ENCODE measurements around the gene KCNE3. TPM values are rescaled to one million over a fixed set of nuclear protein-coding genes. Genes with fewer than 3 reads are reported as not detected.

KCNE3 gene
- total and polyA plus RNA-seq, 2 of the 13 experiments (the other 11 are each of a cell fraction or from before 2014, with no cell fraction given): 0.33 to 2.2 TPM

GRCh38 chr11:74462009-74462408 is 5.3 kb downstream of the KCNE3 start (continued):
- 0 out of 2 replicates have a peak, but pooled peaks have one; percentile 56 for TF ChIP-seq ZNF431 (CRISPR knock-in tag; IDR thresholded peaks at IDR 0.05; ENCODE audit: borderline replicate concordance, low read depth)
- no peak for TF ChIP-seq NFE2L1 (CRISPR knock-in tag; IDR thresholded peaks at IDR 0.05; ENCODE audit: borderline replicate concordance)
- TF ChIP-seq SOX13 (IDR thresholded peaks at IDR 0.05): no peak
- TF ChIP-seq SOX13 (CRISPR knock-in tag; conservative IDR thresholded peaks at IDR 0.05 in 1 of 2, IDR thresholded peaks at IDR 0.05 in 1 of 2): peak in 1 of 2 experiments; percentile 72; a peak in 2 of 4 replicates
- peak; percentile 62 for TF ChIP-seq FOXA3 (CRISPR knock-in tag; IDR thresholded peaks at IDR 0.05)
- TF ChIP-seq FOXM1 (CRISPR knock-in tag; IDR thresholded peaks at IDR 0.05): no peak
- TF ChIP-seq MAFG (CRISPR knock-in tag; IDR thresholded peaks at IDR 0.05): no peak
- TF ChIP-seq ZNF775 (CRISPR knock-in tag; IDR thresholded peaks at IDR 0.05; ENCODE audit: borderline replicate concordance): no peak
- TF ChIP-seq ZNF607 (CRISPR knock-in tag; IDR thresholded peaks at IDR 0.05; ENCODE audit: borderline replicate concordance): no peak
- peak; percentile 58; the same call in 1 of the 2 replicates for TF ChIP-seq ZNF670 (CRISPR knock-in tag; IDR thresholded peaks at IDR 0.05; ENCODE audit: borderline replicate concordance)
- TF ChIP-seq RBM22 (optimal IDR thresholded peaks at IDR 0.05; ENCODE audit: low read length): no peak
- TF ChIP-seq YEATS2 (CRISPR knock-in tag; IDR thresholded peaks at IDR 0.05; ENCODE audit: borderline replicate concordance): 0 out of 2 replicates have a peak, but pooled peaks have one; percentile 54
- TF ChIP-seq TAF15 (IDR thresholded peaks at IDR 0.05; ENCODE audit: low read depth, low read length, poor library complexity, severe bottlenecking): no peak
- TF ChIP-seq MTERF4 (CRISPR knock-in tag; IDR thresholded peaks at IDR 0.05): no peak
- no peak for TF ChIP-seq SETDB1 (CRISPR knock-in tag; IDR thresholded peaks at IDR 0.05; ENCODE audit: borderline replicate concordance)
- TF ChIP-seq MIER2 (CRISPR knock-in tag; IDR thresholded peaks at IDR 0.05): peak; percentile 90
- no peak for TF ChIP-seq ZNF841 (CRISPR knock-in tag; IDR thresholded peaks at IDR 0.05; ENCODE audit: borderline replicate concordance)
- no peak for TF ChIP-seq MAFK (conservative IDR thresholded peaks at IDR 0.05 in 1 of 2, IDR thresholded peaks at IDR 0.05 in 1 of 2; ENCODE audit: low read length in 2 of 2)
- no peak for TF ChIP-seq ZNF451 (CRISPR knock-in tag; IDR thresholded peaks at IDR 0.05)
- no peak for TF ChIP-seq ZSCAN30 (CRISPR knock-in tag; IDR thresholded peaks at IDR 0.05)
- TF ChIP-seq SP1 (IDR thresholded peaks at IDR 0.05): no peak
- TF ChIP-seq SP1 (CRISPR knock-in tag; IDR thresholded peaks at IDR 0.05): peak; percentile 57; the same call in 1 of the 2 replicates
- peak; percentile 86 for TF ChIP-seq TARDBP (CRISPR knock-in tag; IDR thresholded peaks at IDR 0.05)
- peak in 1 of 2 experiments; percentile 51; a peak in 1 of 4 replicates for TF ChIP-seq EP300 (IDR thresholded peaks at IDR 0.05; ENCODE audit: low read depth in 2 of 2, low read length in 2 of 2)
- no peak; the same call in 1 of the 2 replicates for TF ChIP-seq EP300 (CRISPR knock-in tag; IDR thresholded peaks at IDR 0.05; ENCODE audit: borderline replicate concordance)
- 0 out of 2 replicates have a peak, but pooled peaks have one; percentile 32 for TF ChIP-seq ZKSCAN8 (CRISPR knock-in tag; IDR thresholded peaks at IDR 0.05; ENCODE audit: borderline replicate concordance)
- TF ChIP-seq, protein P1, sequence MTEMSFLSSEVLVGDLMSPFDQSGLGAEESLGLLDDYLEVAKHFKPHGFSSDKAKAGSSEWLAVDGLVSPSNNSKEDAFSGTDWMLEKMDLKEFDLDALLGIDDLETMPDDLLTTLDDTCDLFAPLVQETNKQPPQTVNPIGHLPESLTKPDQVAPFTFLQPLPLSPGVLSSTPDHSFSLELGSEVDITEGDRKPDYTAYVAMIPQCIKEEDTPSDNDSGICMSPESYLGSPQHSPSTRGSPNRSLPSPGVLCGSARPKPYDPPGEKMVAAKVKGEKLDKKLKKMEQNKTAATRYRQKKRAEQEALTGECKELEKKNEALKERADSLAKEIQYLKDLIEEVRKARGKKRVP (CRISPR knock-in tag; IDR thresholded peaks at IDR 0.05): peak in 1 of 2 experiments; percentile 37; a peak in 1 of 4 replicates
- TF ChIP-seq ZNF484 (CRISPR knock-in tag; IDR thresholded peaks at IDR 0.05; ENCODE audit: borderline replicate concordance, low read depth): no peak
- TF ChIP-seq HNRNPUL1 (IDR thresholded peaks at IDR 0.05; ENCODE audit: low read depth, low read length): no peak
- TF ChIP-seq CBX1 (IDR thresholded peaks at IDR 0.05; ENCODE audit: low read depth): no peak

Data from HepG2 (cell line).